Activated CD4-positive, alpha-beta T cell treated with anti-CD3 and anti-CD28 coated beads for 4 hours (primary cell): ENCODE results near the gene CBFA2T3.
"Not testable (repeated sequence)": the region's sequence is repeated elsewhere in the genome, so short reads cannot be mapped to it uniquely, and the experiment has no call there.

ENCODE experiments used
- DNase-seq, 2 donors: peaks; one replicate each; pipeline ENCODE4 v3.0.0-alpha.2; 2020

The CBFA2T3 gene

DNA sequence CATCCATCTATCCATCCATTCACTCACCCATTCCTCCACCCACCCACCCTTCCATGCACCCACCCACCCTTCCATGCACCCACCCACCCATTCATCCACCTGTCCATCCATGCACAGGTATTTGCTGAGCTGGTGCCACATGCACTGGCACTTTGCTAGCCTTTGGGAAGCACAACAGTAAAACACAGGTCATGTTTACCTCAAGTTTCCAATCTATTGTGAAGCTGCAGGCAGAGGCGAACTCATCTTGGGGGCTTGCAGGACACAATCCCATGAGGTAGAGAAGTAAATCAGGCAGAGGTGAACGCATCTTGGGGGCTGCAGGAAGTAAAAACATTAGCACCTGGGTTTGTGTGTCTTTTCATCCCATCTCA lies 35.6 kb upstream of the CBFA2T3 start:
- DNase-seq, result no peak

DNA sequence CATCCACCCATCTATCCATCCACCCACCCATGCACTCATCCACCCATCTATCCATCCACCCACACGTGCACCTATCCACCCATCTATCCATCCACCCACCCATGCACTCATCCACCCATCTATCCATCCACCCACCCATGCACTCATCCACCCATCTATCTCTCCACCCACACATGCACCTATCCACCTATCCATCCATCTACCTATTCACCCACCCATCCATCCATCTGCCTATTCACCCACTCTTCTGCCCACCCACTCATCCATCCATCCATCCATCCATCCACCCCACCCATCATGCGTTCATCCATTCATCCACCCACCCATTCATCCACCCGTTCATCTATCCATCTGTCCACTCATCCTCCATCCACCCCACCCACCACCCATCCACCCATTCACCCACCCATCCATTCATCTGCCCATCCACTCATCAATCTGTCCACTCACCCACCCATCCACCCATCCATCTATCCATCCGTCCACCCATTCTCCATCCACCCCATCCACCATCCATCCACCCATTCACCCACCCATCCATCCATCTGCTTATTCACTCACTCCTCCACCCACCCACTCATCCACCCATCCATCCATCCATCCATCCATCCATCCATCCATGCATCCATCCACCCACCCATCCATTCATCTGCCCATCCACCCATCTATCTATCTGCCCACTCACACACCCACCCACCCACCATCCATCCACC lies 35.1 kb upstream of the CBFA2T3 start:
- no peak for DNase-seq

GRCh38 chr16:89010210-89010925 lies 33.4 kb upstream of the CBFA2T3 start:
- no peak for DNase-seq

GRCh38 chr16:89009343-89010209 lies 32.6 kb upstream of the CBFA2T3 start:
- peak in 1 of 2 donors; percentile 17 for DNase-seq

- not testable (repeated sequence) for DNase-seq
These were observed 31.8 kb upstream of the CBFA2T3 start for GRCh38 chr16:89008796-89009195.

- DNase-seq, result no peak
These were observed 30.6 kb upstream of the CBFA2T3 start for GRCh38 chr16:89007371-89008249.

GRCh38 chr16:89006036-89006752 lies 29.2 kb upstream of the CBFA2T3 start:
- no peak for DNase-seq

GRCh38 chr16:89005201-89006035 lies 28.4 kb upstream of the CBFA2T3 start:
- DNase-seq, result no peak

DNA sequence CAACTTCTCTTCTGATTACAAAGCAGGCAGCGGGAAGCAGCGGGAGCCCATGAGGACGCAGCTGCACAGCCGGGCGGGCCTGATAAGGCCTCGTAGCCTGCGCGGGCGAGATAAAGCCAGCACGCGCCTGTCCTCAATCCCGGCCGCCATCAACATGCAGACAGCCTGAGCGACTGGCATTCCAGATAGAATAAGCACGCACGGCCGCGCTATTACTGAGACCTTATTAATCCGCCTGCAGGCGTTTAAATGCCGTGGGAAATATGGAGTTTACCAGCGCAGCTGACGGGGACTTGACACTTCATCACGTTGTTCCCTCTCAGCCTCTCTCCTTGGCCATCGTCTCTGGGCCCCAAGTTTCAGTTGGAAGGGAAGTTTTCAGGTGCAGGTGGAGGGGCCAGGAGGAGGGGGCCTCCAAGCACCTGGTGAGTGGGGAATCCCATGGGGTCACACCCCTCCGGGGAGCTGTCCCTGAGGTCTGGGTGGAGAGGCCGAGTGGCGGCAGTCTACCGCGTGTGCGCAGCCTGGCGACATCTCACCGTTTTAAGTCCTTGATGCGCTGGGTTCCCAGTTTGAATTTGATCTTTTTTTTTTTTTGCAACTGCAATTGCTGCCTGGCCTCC lies 27.3 kb upstream of the CBFA2T3 start:
- DNase-seq, result no peak

- no peak for DNase-seq
These were observed 26.8 kb upstream of the CBFA2T3 start for GRCh38 chr16:89003831-89004208.

DNA sequence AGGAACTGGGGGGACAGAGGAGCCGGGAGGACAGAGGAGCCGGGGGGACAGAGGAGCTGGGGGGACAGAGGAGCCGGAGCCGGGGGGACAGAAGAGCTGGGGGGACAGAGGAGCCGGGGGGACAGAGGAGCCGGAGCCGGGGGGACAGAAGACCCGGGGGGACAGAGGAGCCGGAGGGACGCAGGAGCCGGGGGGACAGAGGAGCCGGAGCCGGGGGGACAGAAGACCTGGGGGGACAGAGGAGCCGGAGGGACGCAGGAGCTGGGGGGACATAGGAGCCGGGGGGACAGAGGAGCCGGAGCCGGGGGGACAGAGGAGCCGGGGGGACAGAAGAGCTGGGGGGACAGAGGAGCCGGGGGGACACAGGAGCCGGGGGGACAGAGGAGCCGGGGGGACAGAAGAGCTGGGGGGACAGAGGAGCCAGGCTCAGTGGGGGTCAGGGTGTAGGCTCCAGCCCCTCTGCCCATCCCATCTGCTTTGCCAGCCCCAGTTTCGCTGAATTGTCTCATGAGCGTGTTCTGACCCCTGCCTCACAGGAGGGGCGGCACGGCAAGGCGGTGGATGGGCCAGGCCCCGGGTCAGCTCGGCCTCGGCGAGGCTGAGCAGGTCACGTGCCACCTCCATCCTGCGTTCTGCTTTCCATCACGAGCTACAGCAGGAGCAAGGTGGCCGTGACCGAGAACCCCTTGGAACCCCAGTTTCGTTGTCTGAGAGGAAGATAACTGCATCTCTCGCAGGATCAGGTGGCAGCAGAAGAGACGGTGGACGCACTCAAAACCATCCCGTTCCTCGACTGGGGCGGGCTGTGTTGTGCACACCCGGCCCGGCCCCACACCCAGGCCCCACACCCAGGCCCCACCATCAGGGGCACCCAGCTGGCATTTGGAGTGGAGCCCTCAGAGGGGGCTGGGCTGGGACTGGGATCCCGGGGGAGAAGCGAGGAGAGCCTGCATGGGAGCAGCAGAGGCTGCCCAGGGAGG lies 26.1 kb upstream of the CBFA2T3 start:
- no peak for DNase-seq

DNA sequence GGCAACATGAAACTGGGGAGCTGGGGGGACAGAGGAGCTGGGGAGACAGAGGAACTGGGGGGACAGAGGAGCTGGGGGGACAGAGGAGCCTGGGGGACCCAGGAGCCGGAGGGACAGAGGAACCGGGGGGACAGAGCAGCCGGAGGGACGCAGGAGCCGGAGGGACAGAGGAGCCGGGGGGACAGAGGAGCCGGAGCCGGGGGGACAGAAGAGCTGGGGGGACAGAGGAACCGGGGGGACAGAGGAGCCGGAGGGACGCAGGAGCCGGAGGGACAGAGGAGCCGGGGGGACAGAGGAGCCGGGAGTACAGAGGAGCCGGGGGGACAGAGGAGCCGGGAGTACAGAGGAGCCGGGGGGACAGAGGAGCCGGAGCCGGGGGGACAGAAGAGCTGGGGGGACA lies 25.1 kb upstream of the CBFA2T3 start:
- DNase-seq, result not testable (repeated sequence)

- no peak for DNase-seq
These were observed 24.4 kb upstream of the CBFA2T3 start for GRCh38 chr16:89001117-89002027.

GRCh38 chr16:89000207-89000959 lies 23.4 kb upstream of the CBFA2T3 start:
- DNase-seq, result peak; percentile 34 to 41

DNA sequence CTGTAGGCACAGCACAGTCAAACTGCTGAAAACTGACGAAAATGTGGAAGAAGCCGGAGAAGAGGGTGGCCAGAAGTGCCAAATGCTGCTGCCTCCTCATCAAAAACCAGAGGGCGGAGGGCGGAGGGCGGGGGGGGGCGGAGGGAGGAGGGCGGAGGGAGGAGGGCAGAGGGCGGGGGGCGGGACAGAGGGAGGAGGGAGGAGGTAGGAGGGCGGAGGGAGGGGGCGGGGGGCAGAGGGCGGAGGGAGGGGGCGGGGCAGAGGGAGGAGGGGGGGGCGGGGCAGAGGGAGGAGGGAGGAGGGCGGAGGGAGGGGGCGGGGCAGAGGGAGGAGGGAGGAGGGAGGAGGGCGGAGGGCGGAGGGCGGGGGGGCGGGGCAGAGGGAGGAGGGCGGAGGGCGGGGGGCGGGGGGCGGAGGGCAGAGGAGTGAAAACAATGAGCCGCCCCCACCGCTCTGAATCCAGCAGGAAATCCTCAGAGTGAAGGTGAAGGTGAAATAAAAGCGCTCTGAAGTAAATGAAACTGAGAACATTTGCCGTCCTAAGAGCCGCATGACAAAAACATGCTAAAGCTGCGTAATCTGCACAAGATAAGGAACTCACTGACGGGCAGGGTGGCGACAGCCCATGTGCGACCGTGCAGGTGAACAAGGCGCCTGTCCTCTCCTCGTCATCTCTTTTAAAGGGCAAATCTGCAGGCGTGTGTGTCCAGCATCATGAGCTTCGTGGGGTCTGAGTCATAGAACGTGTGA lies 22.6 kb upstream of the CBFA2T3 start:
- no peak for DNase-seq

DNA sequence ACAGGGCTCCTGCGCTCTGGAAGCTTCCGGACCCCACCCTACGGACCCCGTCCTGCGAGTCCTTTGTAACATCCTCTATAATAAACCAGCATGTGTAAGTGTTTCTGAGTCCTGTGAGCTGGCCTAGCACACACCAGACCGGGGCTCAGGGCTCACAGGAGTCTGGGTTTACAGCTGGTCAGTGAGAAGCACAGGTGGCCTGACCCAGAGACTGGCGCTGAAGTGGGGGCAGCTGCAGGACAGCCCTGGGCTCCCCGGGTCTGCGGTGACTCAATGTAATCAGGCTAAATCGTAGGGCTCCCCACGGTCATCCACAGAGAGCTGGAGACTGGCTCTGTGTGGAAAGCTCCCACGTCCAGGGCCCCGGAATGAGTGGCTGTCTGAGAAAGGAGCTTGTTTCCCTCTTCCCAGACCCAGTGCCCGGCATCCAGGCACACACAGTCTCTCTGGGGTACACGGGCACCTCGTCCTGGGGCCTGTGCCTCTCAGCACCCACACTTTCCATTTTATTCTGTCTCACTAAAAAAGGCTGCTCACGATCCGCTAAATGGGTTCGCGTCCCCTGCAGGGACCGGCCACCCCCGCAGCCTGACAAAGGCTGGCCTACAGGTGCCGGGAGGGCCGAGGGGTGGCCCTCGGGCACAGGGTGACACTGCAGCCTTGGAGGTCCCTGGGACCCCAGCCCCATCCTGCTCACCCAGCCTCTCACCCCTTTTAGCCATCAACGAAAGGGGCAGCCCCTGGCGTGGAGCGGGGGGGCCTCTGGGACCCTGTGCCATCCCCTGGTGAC lies 18.9 kb upstream of the CBFA2T3 start:
- no peak for DNase-seq
